ENCODE measurements around the gene COTL1.

GRCh38 chr16:84568066-84568465 is 49.8 kb downstream of the COTL1 start:
- no peak for TF ChIP-seq CTCF (conservative IDR thresholded peaks at IDR 0.05; ENCODE audit: low read depth, low read length)
- TF ChIP-seq EZH2 (IDR thresholded peaks at IDR 0.05; ENCODE audit: low read length, unreplicated experiment), result no peak
